CD4-positive, alpha-beta T cell treated with Interleukin-15 for 4 hours (primary cell): ENCODE measurements around the gene STXBP1.
"Not testable (repeated sequence)": the region's sequence is repeated elsewhere in the genome, so short reads cannot be mapped to it uniquely, and the experiment has no call there.

ENCODE experiments used
- DNase-seq: peaks from one replicate; pipeline ENCODE4 v3.0.0-alpha.2; 2020; ENCODE audit warnings: low spot score

Gene STXBP1

DNA sequence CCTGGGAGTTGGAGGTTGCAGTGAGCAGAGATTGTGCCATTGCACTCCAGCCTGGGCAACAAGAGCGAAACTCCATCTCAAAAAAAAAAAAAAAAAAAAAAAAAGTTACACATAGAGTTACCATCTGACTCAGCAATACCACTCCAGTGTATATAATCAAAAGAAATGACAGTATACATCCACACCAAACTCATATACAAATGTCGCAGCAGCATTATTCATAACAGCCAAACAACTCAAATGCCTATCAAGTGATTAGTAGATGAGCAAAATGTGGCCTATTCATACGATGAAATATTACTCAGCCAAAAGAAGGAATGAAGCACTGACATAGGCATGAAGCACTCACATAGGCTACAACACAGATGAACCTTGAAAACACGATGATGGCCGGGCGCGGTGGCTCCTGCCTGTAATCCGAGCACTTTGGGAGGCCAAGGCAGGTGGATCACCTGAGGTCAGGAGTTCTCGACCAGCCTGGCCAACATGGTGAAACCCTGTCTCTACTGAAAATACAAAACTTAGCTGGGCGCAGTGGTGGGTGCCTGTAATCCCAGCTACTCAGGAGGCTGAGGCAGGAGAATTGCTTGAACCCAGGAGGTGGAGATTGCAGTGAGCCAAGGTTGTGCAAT, 9.4 kb downstream of the STXBP1 start:
- DNase-seq: not testable (repeated sequence)

DNA sequence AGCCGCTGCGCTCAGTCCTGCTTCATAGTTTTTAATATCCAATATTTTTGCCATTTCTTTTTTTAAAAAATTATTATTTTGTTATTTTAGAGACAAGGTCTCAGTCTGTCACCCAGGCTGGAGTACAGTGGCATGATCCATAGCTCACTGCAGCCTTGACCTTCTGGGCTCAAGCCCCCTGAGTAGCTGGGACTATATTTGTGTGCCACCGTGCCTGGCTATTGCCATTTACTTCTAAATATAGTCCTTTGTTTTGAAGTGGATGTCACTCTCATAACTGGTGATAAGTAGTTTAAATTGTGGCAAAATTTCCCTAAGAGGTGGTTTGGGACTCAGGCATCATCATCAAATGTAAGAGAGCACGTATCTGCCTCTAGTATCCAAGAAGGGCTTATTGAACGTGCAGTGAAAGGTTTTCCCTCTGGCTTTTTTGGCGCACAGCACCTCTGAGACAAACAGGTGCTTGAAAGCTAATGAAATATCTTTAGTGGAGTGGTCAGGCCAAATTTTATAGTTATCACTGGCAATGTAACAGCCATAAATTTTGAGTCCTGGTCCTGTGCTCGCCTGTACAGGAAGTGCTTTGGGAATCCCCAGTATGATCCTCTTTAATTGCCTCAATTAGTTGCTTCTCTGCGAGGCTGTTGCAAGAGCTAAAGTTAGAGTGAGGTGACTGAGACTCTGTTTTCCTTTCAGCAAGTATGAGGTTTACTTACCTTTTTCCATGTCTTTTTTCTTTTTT, 14.8 kb downstream of the STXBP1 start:
- DNase-seq: no peak

DNA sequence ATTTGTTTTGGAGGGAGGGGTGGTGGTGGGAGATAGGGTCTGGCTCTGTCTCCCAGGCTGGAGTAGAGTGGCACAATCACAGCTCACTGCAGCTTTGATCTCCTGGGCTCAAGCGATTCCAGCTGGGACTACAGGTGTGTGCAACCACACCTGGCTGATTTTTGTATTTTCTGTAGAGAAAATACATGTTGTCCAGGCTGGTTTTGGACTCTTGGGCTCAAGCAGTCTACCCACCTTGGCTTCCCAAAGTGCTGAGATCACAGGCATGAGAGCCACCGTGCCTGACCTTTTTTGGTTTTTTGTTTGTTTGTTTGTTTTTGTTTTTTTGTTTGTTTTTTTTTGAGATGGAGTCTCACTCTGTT, 15.4 kb downstream of the STXBP1 start:
- no peak for DNase-seq

DNA sequence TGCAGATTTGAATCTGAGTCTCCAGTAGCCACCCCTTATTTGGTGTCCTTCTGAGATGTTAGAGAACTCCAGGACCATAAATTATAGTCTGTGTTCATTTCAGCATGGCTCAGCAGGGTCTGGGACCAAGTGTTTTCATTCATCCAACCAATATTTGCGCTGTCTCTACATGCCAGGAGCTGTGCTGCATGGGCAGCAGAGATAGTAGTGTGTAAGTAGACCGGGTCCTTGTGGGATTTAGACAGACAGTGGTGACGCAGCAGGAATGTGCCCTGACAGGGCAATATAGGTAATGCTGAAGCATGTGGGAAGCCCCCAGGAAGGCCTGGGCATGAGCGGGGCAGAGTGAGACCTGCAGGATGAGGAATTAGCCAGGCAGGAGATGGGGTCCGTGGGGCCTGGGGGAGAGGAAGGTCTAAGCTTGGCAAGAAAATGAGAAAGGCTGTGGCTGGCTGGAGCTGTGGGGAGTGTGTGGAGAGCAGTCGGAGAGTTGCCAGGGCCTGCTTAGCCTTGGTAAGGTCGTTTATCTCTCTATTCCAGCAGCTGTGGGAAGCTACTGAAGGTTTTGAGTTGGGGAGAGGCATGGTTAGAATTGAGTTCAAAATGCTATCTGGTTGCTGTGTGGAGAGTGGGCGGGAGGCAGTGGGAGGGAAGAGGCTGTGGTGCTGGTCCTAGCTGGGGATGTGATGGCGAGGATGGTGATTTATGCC, 16.8 kb downstream of the STXBP1 start:
- no peak for DNase-seq

DNA sequence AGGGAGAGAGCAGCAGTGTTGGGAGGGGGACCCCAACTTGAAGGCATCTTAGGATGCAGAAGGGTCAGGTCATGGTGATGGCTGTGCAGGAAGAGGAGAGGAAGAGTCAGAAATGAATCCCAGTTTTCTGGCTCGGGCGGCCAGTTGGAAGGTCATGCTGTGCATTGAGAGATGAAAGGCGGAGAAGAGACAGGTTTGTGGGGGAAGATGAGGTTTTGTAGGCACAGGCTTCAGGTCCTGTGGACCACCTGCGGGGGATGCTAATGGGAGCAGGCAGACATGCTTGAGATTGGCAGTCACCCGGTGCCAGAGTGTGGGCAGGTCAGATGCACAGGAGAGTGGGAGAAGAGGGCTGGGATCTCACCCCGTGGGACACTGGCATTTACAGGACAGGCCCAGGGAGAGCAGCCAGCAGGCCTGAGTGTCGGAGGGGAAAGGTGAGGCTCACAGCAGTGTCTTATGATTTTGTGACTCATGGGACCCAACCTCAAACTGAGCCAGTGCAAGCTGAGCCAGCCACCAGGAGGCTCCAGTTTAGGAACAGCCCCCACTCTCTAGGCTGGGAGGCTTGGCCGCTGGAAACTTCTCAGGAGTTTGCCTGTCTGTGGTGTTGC, 17.5 kb downstream of the STXBP1 start:
- no peak for DNase-seq

DNA sequence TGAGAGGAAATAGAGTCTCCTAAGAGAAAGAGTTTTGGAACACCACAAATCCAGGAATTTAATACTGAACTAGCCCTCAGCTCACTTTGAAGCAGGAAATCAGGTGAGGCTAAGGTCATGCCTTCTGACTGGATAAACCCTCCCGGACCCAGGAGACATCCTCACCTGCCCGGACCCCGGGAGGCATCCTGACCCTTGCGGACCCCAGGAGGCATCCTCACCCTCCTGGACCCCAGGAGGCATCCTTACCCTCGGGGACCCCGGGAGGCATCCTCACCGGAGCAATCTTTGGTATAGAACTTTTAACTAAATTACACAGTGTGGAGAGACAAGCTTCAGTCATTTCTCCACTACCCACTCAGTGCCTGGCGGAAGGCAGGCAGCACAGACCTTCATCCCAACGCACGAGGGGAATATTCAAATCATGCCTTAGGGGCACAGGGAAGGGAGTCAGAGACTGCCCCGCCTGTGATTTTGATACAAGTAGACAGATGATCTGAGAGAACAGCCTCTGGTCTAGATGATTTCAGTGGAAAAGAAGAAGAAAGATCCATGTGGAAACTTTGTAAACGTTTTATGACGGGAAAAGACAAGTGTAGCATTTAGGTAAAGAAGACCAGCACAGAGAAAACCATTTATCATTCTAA, 21.3 kb downstream of the STXBP1 start:
- DNase-seq: no peak

DNA sequence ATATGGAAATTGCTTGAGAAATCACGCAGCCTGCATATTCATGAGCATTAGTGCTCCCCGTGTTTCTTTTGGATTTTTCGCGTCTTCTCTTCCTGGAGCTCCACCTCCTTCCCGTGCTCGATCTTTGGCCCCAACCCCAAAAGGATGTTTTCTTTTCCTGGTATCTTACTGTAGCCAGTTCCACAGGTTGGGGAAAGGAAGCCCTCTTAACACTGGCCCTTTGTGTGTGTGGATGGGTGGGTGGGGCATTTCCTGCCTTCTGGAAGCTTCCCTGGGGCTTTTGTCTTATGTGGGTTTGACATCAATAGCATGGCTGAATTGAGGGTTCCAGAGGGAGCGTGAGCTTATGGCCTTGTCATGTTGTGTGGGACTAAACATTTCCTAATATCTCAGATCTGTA, 21.9 kb downstream of the STXBP1 start:
- no peak for DNase-seq

DNA sequence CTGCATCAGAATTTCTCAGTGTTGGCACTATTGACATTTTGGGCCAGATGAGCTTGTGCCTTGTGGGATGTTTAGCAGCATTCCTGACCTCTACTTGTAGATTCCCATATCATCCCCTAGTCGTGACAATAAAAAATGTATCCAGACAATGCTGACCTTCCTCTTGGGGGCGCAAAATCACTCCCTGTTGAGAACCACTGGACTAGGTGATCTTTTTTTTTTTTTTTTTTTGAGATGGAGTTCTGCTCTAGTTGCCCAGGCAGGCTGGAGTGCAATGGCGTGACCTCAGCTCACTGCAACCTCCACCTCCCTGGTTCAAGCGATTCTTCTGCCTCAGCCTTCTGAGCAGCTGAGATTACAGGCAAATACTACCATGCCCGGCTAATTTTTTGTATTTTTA, 22.6 kb downstream of the STXBP1 start:
- no peak for DNase-seq

DNA sequence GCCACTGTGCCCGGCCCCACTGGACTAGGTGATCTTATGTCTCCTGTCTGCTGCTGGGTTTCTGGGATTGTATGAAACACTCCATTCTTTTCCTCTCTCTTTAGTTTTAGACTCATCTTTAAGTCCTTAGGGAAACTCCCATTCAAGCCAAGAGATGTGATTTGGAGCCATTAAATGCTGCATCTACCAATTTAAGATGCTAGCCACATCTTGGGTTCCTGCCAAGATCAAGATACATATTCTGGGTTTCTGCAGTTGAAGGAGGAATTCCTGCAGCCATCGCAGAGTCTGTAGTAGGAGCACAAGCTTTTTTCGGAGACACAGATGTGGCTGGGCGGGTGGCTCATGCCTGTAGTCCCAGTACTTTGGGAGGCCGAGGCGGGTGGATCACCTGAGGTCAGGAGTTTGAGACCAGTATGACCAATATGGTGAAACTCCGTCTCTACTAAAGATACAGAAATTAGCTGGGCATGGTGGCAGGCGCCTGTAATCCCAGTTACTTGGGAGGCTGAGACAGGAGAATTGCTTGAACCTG, 23.2 kb downstream of the STXBP1 start:
- DNase-seq: no peak

DNA sequence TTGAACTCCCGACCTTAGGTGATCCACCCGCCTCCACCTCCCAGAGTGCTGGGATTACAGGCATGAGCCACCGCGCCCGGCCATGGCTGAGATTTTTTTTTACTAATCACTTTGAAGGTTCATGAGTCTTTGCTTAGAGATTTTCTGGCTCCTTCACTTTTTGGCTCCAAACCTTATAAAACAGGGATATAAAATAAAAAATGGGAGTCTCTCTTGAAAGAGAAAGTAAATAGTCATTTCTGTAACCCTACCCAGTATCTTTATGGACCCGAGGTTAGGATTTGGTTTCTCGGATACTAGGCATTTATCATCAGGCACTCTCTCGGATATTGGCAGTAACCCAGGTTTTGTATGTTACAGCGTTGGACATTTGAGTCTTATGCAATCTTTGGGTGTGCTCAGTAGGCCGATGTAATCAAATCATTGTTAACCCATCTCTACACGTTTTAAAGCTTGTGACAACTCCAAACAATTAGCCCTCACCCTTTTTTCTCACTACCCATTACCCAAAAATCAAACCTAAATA, 25.3 kb downstream of the STXBP1 start:
- no peak for DNase-seq

DNA sequence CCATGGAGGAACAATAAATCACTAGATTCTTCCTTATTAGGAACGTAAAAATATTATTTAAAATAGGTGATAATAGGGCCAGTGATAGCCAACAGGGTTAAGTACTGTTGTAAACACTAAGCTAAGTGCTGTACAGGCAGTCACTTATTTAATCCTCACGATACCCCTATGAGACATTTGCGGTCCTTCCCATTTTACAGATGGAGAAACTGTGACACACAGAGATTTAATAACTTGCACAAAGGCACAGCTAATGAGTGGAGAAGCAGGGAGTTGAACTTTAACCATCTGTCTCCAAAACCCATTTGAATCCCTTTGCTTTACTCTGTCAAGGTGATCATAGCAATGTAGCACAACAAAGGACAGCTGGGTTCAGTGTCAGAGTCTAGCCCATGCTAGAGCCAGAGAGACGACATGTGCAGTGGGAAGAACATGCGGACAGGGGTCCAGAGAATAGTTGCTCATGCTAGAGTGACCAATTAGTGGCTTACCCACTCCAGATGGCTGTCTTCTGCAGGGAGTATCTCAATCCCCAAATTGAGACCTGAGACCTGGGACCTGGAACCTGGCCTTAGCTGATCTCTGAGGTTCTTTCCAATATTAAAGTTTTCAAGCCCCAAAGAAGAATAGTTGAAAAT, 28.9 kb downstream of the STXBP1 start:
- no peak for DNase-seq

DNA sequence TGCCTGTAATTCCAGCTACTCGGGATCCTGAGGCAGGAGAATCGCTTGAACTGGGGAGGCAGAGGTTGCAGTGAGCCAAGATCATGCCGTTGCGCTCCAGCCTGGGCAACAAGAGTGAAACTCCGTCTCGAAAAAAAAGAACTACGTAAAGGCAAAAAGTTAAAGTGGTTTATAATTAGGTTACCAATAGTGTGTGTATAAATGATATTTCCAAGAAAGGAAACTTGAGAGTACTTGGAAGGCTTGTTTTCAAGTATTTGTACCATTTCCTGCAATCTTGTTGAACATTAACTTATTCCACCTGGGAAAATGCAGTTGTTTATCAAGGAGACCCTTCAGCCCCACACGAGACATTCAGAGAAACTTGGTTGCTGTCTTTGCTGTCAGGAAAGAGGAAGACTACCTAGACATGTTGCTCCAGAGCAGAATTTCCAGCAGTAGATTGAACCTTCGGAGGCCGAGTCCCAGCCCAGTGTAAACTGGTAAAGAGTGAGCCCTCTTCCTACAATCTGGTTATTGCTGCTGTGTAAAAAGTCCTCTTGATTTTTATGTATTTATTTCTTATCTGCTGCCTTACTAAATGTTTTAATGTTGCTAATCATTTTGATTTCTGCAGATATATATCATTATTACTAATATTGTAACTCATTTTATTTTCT, 30.1 kb downstream of the STXBP1 start:
- DNase-seq: no peak

DNA sequence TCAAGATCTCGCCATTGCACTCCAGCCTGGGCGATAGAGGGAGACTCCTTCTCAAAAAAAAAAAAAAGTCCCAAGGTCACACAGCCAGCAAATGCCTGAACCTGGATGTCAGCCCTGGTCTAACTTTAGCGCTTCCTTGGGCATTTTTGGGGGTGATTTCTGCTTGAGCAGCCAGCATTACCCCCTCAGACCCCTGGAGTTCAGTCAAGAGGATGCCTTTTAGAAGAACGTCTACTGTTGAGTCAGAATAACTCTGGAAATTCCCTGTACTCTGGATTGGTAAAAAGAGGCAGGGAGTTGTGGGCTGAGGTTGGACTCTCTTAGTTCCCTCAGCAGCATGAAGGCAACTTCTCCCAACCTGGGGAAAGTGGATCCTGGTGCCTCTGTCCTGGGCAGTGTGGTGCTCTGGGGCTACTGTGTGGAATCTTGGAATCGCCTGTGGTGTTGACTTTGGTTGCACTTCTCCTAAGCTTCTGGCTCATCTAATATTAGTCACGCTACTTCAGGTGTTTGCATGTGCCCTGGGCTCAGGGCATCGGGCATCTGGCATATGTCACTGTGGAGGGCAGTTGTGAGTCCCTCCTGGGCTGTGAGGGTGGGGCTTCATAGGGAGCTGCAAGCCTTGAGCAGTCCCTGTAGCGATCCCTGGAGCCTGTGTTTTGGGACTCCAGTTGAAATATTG, 32.2 kb downstream of the STXBP1 start:
- no peak for DNase-seq

DNA sequence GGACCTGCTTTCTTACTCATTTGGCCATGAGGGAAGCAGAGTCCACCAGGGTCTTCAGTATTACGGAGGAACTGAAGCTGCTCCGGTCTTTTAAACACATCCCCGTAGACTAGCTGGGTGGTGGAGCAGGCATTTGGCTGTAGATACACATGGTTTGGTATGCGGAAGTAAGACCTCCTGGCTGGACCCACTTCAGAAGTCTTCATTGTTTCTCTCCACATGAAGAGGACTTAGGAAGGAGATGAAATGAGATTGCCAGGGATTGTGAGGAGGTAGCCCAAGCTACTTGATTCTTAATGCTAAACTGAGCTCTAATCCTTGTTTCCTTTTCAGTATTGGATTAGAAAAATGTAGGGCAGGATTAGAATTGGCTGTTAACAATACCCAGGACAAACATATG, 32.9 kb downstream of the STXBP1 start:
- no peak for DNase-seq

DNA sequence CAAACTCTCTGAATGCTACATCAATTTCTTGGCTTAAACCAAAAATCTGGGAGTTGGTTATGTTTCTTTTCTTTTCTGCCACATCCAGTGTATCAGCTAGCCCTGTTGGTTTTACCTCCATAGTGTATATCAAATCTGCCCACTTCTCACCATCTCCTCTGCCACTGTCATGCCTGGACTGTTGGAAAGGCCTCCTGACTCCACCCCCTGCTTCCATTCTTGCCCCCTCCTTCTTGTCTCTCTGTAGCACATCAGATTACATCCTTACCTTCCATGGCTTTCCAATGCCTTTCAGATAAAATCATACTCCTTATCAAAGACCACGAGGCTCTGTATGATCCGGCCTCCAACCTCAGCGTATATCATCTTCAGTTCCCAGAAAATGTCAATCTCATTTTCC, 35.4 kb downstream of the STXBP1 start:
- DNase-seq: no peak

DNA sequence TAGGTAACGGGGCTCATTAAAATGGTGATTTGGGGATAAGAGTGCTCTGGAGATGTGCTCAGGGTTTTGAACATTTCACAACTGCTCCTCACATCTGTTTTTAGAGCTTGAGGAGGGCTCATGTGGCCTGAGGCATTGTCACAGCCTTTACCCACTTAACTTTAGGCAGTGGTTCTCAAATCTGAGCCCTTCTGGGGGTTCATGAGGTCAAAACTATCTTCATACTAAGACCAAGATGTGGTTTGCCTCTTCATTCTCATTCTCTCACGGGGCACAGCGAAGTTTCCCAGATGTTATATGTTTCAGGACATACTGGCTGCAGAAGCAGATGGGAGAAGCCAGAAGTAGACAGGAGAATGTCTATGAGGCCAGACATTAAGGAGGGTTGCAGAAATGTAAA, 38.4 kb downstream of the STXBP1 start:
- no peak for DNase-seq

DNA sequence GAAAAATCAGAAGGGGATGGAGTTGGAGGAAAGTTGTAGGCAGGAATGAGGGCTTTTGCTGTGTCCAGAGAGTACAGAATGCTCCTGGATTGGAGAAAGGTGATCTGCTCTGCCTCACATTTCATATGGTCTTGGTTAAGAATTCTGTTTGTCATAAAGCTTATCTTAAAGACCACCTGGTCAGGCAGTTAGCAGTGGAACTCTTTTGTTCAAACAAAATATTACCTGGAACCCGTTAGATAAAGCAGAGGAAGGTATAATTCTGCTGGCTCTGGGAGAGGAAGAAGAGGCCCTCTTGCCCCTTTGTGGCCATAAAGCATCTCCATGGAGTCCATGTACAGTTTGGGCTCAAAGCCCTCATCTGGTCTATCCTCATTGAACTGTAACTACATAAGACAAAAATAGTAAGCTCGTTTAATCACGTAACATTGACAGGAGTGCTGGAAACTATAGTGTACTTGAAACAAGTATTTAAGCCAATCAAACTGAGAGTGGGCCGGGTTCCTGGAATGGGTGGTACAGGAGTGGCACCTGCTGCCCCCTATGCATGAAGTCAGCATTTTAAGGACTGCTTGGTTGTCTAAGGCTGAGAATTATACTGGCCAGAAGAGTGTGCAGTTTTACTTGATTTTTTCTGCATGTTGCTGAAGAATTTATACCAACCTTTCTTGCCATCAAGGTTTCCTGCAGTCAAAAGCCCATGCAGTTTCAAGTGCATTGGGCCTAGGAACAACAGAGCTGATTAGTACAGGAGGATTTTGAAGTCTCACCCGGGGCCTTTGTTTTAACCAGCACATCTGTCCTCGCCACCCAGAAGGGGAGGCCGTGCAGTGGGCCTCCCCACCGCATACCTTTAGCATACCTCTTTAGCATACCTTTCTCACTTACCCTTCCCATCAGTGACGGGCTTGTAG, 39.9 kb downstream of the STXBP1 start:
- DNase-seq: no peak

DNA sequence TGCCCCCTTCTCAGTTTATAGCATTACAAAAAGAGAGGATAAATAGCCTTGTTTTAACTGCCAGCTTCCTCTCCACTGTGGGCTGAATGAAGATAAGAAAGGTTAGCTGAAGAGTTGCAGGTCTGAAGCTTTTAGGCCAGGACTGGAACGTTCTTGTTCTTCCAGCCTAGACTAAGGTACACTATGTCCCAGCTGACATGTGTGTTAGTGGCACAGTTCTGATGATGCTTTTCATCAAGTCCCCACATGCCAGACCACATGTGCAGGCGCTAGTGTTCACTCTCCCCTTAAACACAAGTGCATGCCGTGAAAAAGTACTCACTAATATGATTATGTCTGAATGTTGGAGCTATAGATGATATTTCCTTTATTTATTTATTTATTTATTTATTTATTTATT, 40.7 kb downstream of the STXBP1 start:
- DNase-seq: no peak

DNA sequence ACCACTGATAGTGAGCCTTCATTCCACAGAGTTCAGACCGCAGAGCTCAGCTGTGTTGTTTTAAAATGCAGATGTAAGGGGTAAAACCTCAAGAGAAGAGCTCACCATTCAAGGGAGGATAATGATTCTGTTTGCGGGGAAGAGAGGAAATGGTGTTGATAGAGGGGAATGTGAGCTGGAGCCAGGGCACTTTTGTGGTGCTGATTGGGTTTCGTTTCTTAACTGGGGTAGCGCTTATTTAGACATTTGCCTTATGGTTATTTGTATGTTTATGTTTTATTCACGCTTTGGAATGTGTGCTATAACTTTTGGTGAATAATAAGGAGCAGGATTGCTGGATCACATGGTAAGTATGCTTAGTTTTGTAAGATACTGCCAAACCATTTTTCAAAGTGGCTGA, 42.5 kb downstream of the STXBP1 start:
- DNase-seq: no peak
